Panc1 (cell line): ENCODE results near the gene SETD1B. TPM values are rescaled to one million over a fixed set of nuclear protein-coding genes. Genes with fewer than 3 reads are reported as not detected.

Source experiments
- ATAC-seq: fragments of 200-7000 bp; cut with Tn5 transposase; 2 replicates; pipeline ENCODE4 v1.9.1; 2020; ENCODE audit warnings: mild to moderate bottlenecking, moderate library complexity
- BruUV-seq: library from RNA; stranded (reverse); fragments of 400-500 nt; replicated peaks from 2 replicates; lab custom pipeline; 2021; lab: Mats Ljungman, UMichigan
- CTCF ChIA-PET: fragments of 300-600 bp; sonication (Branson Sonifier 250); formaldehyde crosslinking; loops from one replicate; lab custom pipeline; 2022; ENCODE audit warnings: antibody characterized with exemption; lab: Charles Lee
- POLR2A ChIA-PET: fragments of 300-600 bp; sonication (Branson Sonifier 250); formaldehyde crosslinking; loops from one replicate; lab custom pipeline; 2022; ENCODE audit warnings: antibody characterized with exemption; lab: Charles Lee
- DNase-seq: peaks from one replicate; pipeline ENCODE4 v3.0.0-alpha.2; 2010; ENCODE audit warnings: low read depth, low spot score
- H3K27ac ChIP-seq: 2 replicates; pipeline ENCODE4 v1.5.1; 2011; ENCODE audit warnings: mild to moderate bottlenecking, low read length, inconsistent platforms
- H3K27me3 ChIP-seq: fragments of 200-500 bp; sonication (Bioruptor generic); 2 replicates; pipeline ENCODE4 v1.6.0; 2014; ENCODE audit warnings: low read length, inconsistent platforms; ENCODE audit not compliant: control insufficient read depth, insufficient read depth
- H3K36me3 ChIP-seq: fragments of 200-500 bp; sonication (Bioruptor generic); 2 replicates; pipeline ENCODE4 v1.5.1; 2014; ENCODE audit warnings: inconsistent platforms, mild to moderate bottlenecking, low read length, moderate library complexity; ENCODE audit not compliant: control insufficient read depth, insufficient read depth
- H3K4me1 ChIP-seq: 2 replicates; pipeline ENCODE4 v1.5.1; 2011; ENCODE audit warnings: inconsistent platforms, mild to moderate bottlenecking, low read length, moderate library complexity; ENCODE audit not compliant: control insufficient read depth, insufficient read depth
- H3K4me3 ChIP-seq, 2 experiments: 2 replicates each; pipeline ENCODE4 v1.5.1; 2011 to 2012; ENCODE audit warnings: low read depth in 2 of 2, low read length in 2 of 2, mild to moderate bottlenecking in 2 of 2, inconsistent platforms in 1 of 2, moderate library complexity in 1 of 2
- H3K9me3 ChIP-seq: fragments of 200-500 bp; sonication (Bioruptor generic); 2 replicates; pipeline ENCODE4 v1.5.1; 2014; ENCODE audit warnings: low read depth, mild to moderate bottlenecking, inconsistent platforms, low read length, moderate library complexity; ENCODE audit not compliant: control insufficient read depth, insufficient read depth
- POLR2AphosphoS5 ChIP-seq: IDR thresholded peaks from 2 replicates; pipeline ENCODE4 v1.6.1; 2012; ENCODE audit warnings: mild to moderate bottlenecking, low read depth, low read length, moderate library complexity
- SIN3A ChIP-seq: IDR thresholded peaks from 2 replicates; pipeline ENCODE4 v1.6.1; 2012; ENCODE audit warnings: low read depth, mild to moderate bottlenecking, low read length, moderate library complexity, borderline replicate concordance; ENCODE audit not compliant: insufficient read depth
- TCF7L2 ChIP-seq: IDR thresholded peaks from 2 replicates; pipeline ENCODE4 v1.6.1; 2011; ENCODE audit warnings: mild to moderate bottlenecking, low read depth, low read length, inconsistent platforms
- in situ Hi-C: cut with HindIII; loops from 2 replicates; pipeline ENCODE4 v1.10.0; 2016; ENCODE audit warnings: low sequenced_read_pairs, low pct_unique_long_range_greater_than_20kb
- intact Hi-C: fragments of 100-400 bp; cut with micrococcal nuclease; formaldehyde crosslinking; loops from one replicate; pipeline ENCODE4 v1.10.0; 2022; ENCODE audit not compliant: unreplicated experiment
- total RNA-seq: library from RNA; stranded (reverse); gene quantifications from one replicate; pipeline ENCODE4 v1.2.1, GENCODE V29; 2021; ENCODE audit not compliant: unreplicated experiment
- TF ChIP-seq, protein P1 (sequence below), 2 experiments: IDR thresholded peaks; 2 replicates each; pipeline ENCODE4 v1.6.1; 2011 to 2012; ENCODE audit warnings: low read depth in 2 of 2, control low read depth in 1 of 2, low read length in 1 of 2, mild to moderate bottlenecking in 1 of 2, moderate library complexity in 1 of 2; ENCODE audit not compliant: insufficient read depth in 1 of 2
- TF ChIP-seq, protein P2 (sequence below): fragments of 450-650 bp; IDR thresholded peaks from 2 replicates; pipeline ENCODE4 v1.5.1; 2017; ENCODE audit warnings: mild to moderate bottlenecking

SETD1B gene
- total RNA-seq, 1 experiment from 2014 or later: 31.2 TPM

DNA sequence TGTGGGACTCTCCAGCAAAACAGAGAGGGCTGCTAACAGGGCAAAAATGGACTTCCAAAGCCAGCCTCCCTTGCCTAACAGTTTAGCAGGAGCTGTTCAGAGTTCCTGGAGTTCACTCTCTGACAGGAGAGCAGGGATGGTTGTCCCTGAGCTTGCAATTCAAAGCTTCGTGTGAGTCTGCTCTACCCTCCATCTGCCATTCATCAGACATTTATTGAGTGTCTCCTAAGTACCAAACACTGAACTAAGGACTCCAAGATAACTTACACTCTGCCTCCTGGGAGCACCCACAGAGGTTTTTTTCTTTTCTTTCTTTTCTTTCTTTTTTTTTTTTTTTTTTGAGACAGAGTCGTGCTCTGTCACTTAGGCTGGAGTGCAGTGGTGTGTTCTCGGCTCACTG, 39.0 kb upstream of the SETD1B start:
- intact Hi-C loops (no loop called here), in situ Hi-C loops (no loop called here)

GRCh38 chr12:121765573-121765972, 38.2 kb upstream of the SETD1B start:
- Histone ChIP-seq H3K9me3 (no peaks in the 10 kb centered on the region), H3K27me3 (no peaks in the 10 kb centered on the region), H3K4me3 (no peak overlapping the region), H3K27ac (no peak overlapping the region), H3K36me3 (no peaks in the 10 kb centered on the region), H3K4me1 (no peaks in the 10 kb centered on the region; the same call in 1 of the 2 replicates)
- ATAC-seq (no peak), DNase-seq (no peak)
- POLR2A ChIA-PET: interaction anchor here (0.5 kb wide), 1 partner anchor 501 kb away, joined by 5 read pairs; no protein-coding TSS in a partner anchor
- intact Hi-C loops (no loop called here), in situ Hi-C loops (no loop called here)
- TF ChIP-seq, protein P1, sequence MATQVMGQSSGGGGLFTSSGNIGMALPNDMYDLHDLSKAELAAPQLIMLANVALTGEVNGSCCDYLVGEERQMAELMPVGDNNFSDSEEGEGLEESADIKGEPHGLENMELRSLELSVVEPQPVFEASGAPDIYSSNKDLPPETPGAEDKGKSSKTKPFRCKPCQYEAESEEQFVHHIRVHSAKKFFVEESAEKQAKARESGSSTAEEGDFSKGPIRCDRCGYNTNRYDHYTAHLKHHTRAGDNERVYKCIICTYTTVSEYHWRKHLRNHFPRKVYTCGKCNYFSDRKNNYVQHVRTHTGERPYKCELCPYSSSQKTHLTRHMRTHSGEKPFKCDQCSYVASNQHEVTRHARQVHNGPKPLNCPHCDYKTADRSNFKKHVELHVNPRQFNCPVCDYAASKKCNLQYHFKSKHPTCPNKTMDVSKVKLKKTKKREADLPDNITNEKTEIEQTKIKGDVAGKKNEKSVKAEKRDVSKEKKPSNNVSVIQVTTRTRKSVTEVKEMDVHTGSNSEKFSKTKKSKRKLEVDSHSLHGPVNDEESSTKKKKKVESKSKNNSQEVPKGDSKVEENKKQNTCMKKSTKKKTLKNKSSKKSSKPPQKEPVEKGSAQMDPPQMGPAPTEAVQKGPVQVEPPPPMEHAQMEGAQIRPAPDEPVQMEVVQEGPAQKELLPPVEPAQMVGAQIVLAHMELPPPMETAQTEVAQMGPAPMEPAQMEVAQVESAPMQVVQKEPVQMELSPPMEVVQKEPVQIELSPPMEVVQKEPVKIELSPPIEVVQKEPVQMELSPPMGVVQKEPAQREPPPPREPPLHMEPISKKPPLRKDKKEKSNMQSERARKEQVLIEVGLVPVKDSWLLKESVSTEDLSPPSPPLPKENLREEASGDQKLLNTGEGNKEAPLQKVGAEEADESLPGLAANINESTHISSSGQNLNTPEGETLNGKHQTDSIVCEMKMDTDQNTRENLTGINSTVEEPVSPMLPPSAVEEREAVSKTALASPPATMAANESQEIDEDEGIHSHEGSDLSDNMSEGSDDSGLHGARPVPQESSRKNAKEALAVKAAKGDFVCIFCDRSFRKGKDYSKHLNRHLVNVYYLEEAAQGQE (IDR thresholded peaks at IDR 0.05; ENCODE audit: insufficient read depth in 1 of 2, low read depth in 2 of 2, low read length in 1 of 2): no peak
- TF ChIP-seq TCF7L2 (no peak), SIN3A (no peak), POLR2AphosphoS5 (no peak)
- TF ChIP-seq, protein P2, sequence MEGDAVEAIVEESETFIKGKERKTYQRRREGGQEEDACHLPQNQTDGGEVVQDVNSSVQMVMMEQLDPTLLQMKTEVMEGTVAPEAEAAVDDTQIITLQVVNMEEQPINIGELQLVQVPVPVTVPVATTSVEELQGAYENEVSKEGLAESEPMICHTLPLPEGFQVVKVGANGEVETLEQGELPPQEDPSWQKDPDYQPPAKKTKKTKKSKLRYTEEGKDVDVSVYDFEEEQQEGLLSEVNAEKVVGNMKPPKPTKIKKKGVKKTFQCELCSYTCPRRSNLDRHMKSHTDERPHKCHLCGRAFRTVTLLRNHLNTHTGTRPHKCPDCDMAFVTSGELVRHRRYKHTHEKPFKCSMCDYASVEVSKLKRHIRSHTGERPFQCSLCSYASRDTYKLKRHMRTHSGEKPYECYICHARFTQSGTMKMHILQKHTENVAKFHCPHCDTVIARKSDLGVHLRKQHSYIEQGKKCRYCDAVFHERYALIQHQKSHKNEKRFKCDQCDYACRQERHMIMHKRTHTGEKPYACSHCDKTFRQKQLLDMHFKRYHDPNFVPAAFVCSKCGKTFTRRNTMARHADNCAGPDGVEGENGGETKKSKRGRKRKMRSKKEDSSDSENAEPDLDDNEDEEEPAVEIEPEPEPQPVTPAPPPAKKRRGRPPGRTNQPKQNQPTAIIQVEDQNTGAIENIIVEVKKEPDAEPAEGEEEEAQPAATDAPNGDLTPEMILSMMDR: no peak
- CTCF ChIA-PET: interaction anchor here (0.7 kb wide), 1 partner anchor 128 kb away, joined by 4 read pairs; no protein-coding TSS in a partner anchor
- no TSS peak for BruUV-seq

More for the DNA sequence above, 39.0 kb upstream of the SETD1B start:
- DNase-seq (no peak), ATAC-seq (no peak)
- H3K4me3 ChIP-seq: no peak overlapping the region
- CTCF ChIA-PET: interaction anchor here (0.7 kb wide), 1 partner anchor 242 kb away, joined by 5 read pairs; no protein-coding TSS in a partner anchor
- no peaks in the 10 kb centered on the region for H3K27me3 ChIP-seq
- TF ChIP-seq, protein P1 (IDR thresholded peaks at IDR 0.05; ENCODE audit: insufficient read depth in 1 of 2, low read depth in 2 of 2, low read length in 1 of 2): no peak
- TF ChIP-seq, protein P2: no peak
- no peak for TF ChIP-seq POLR2AphosphoS5
- TF ChIP-seq SIN3A: no peak
- TF ChIP-seq TCF7L2: no peak
- no peaks in the 10 kb centered on the region for H3K9me3 ChIP-seq
- BruUV-seq: no TSS peak
- POLR2A ChIA-PET: no interaction called here
- no peak overlapping the region for H3K27ac ChIP-seq
- no peaks in the 10 kb centered on the region for H3K36me3 ChIP-seq
- no peaks in the 10 kb centered on the region; the same call in 1 of the 2 replicates for H3K4me1 ChIP-seq
